ENCODE results near the gene PRSS36.
"Not testable (repeated sequence)": the region's sequence is repeated elsewhere in the genome, so short reads cannot be mapped to it uniquely, and the experiment has no call there.

PRSS36 gene

GRCh38 chr16:31141489-31142108 lies 8.3 kb downstream of the PRSS36 start:
- no peak for DNase-seq

GRCh38 chr16:31141071-31141469 lies 8.8 kb downstream of the PRSS36 start:
- DNase-seq, result not testable (repeated sequence)

- no peak for DNase-seq
These were observed 11.0 kb downstream of the PRSS36 start for GRCh38 chr16:31138621-31139578.

- DNase-seq, result not testable (repeated sequence)
These were observed 12.9 kb downstream of the PRSS36 start for GRCh38 chr16:31136822-31137499.

GRCh38 chr16:31136287-31136662 lies 13.6 kb downstream of the PRSS36 start:
- no peak for DNase-seq

- no peak for DNase-seq
These were observed 14.2 kb downstream of the PRSS36 start, which contains the start of gene PRSS8 for GRCh38 chr16:31135535-31136286. Gene PRSS8 (minus strand): TSS chr16:31135727. CDS start chr16:31135498, 229 bp downstream.

- peak; percentile 87 for DNase-seq
These were observed 15.0 kb downstream of the PRSS36 start for GRCh38 chr16:31134625-31135534.

- no peak for DNase-seq
These were observed 15.7 kb downstream of the PRSS36 start for GRCh38 chr16:31134091-31134571.

- no peak for DNase-seq
These were observed 16.8 kb downstream of the PRSS36 start for GRCh38 chr16:31133046-31133501.

GRCh38 chr16:31132303-31132979 lies 17.4 kb downstream of the PRSS36 start:
- no peak for DNase-seq

GRCh38 chr16:31131841-31132271 lies 18.0 kb downstream of the PRSS36 start:
- no peak for DNase-seq

- DNase-seq, result no peak
These were observed 18.4 kb downstream of the PRSS36 start for GRCh38 chr16:31131416-31131815.

GRCh38 chr16:31130899-31131298 lies 19.0 kb downstream of the PRSS36 start:
- DNase-seq, result peak; percentile 21

GRCh38 chr16:31130336-31130891 lies 19.5 kb downstream of the PRSS36 start:
- DNase-seq, result no peak

GRCh38 chr16:31129568-31130335 lies 20.1 kb downstream of the PRSS36 start:
- DNase-seq, result no peak

- DNase-seq, result no peak
These were observed 20.9 kb downstream of the PRSS36 start for GRCh38 chr16:31128711-31129567.

- DNase-seq, result no peak
These were observed 22.7 kb downstream of the PRSS36 start for GRCh38 chr16:31127182-31127581.

GRCh38 chr16:31125844-31126243 lies 24.0 kb downstream of the PRSS36 start:
- no peak for DNase-seq
